DLD1 (cell line): Measurements from ENCODE around the gene SH3RF1.

ENCODE experiments used
- in situ Hi-C: cut with HindIII; loops from 2 replicates; pipeline ENCODE4 v1.10.0; 2017; ENCODE audit warnings: low sequenced_read_pairs

Gene SH3RF1

DNA sequence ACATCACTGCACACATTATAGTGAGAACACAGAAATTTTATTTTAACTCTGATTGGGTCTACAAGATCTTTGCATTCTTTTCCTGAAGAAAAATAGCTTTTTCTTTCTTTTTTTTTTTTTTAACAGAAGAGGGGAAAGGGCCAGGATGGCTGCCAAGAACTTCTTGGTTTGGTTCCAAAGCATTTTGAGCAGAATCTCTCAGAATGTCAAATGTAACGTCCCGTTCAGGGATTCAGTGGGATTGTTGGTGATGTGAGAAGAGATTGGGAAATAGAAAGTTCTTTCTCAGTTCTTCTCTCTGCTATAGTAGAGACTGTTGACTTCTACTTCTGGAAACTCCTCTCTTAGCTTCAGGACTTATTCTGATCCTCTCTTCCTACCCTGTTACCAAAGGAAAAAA, 189.8 kb downstream of the SH3RF1 start:
- in situ Hi-C loops = no loop called here

DNA sequence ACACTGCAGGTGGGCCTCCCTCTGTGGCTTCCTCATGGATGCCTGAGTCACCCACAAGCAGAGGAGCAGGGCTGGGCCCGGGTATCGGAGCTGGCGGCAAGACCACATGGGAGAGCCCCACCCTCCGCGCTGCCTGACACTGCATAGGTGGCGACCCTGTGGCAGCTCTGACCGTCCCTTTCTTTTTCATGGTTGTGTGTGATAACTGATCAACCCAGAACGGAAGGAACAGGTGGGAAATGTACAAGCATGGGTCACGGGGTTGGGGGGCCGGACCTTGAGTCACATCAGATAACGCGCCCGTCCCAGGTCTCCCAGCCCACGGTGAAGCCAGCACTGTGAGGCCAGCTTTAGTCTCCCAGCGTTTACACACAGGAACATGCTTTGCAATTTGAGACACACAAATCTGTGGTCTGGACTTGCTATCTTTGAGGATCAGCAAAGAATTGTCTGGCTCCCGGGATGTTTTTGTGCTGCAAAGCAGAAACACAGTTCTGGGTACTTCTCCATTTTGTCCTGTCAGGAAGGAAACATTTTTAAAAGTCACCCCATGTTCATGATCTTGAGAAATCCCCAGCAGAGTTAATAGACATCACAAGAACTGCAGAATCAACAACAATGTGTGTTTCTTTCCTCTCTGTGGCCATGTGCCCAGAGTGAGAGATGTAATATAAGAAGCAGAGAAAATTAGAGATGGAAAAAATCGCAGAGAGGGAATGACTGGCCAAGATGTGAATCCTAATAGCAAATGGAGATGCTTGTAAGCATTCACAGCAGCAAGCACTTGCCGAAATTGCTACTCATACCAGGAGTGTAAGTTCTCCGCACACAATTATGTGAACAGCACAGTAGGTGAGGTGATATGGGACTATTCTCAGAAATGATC, 190.6 kb downstream of the SH3RF1 start:
- in situ Hi-C loops = no loop called here

DNA sequence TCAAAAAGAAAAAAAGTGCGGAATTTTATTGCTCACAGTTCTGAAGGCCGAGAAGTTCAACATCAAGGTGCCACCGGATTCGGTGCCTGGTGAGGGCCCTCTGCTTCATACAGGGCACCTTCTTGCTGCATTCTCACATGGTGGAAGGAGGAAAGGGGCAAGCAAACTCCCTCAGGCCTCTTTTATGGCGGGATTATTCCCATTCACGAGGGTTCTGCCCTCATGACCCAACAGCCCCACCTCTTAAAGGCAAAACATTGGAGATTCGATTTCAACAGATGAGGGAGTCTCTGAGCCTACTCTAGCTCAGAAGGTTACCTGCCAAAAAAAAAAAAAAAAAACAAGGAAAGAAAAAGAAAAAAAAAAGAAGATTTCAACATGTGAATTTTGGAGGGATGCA, 196.6 kb downstream of the SH3RF1 start:
- in situ Hi-C loops = no loop called here

DNA sequence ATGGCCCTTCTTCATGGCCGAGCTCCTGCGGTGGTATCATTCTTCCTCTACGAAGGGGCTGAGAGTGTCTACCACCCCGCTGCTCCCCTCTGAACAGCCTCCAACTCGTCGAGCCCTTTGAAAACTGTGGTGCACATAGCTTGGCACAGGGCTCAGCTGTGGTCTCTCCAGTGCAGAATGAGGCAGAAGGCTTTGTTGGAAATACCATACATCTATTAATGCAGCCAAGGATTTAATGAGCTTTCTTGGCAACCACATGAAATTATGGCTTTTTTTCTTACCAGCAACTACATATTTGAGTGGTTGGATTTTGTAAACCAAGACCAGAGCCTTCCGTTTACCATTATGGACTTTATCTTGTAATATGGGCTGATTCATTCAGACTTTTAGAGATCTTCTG, 199.0 kb downstream of the SH3RF1 start:
- in situ Hi-C loops = no loop called here

DNA sequence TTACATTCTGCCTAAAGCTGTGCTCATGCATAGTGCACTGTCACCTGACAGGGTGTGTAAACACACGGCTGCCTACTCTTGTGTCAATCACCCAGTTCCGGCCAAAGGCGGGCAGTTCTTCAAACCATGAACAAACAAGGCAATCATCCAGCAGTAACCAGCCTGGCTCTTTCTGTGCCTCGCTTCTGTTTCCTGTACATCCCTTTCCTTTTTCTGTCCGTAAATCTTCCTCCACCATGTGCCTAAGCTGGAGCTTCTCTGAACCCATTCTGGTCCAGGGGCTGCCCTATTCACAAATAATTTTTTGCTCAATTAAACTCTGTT, 199.9 kb downstream of the SH3RF1 start:
- in situ Hi-C loops = no loop called here

DNA sequence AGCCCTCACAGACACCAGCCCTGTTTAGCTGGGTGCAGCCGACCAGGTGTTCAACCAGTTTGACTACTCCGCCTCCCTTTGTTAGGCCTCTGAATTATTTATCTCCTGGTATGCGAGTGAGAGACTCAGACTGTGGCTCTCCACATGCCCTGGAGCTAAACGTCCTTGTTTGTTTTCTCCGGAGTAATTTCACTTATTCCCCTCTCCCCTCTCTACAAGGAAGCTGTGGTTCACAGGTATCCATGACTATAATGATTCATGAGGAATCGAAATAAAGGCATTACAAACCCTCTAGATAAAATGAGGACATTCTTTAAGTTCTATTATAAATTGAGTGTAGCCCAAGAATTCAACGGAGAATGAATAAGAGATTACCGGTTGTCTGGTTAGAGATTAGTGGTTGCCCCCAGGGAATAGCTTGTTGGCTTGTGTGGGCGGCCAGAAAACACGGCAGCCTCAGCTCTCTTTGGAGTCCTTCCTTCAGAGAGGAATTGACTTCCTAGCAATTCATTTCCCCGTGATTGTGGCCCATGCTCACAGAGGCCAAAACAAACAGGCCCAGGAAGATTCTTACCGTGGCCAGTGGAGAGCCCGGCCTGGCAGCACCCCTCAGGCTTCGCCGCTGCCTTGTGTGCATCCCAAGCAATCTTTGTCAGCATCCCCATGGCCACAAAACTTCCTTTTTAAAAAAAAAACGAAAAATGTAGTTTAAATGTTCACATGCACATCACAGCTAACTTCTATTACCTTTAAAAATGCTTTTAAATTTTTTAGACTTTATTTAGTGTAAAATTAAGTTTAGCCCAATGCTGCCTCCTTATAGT, 200.5 kb downstream of the SH3RF1 start:
- in situ Hi-C loops = no loop called here

DNA sequence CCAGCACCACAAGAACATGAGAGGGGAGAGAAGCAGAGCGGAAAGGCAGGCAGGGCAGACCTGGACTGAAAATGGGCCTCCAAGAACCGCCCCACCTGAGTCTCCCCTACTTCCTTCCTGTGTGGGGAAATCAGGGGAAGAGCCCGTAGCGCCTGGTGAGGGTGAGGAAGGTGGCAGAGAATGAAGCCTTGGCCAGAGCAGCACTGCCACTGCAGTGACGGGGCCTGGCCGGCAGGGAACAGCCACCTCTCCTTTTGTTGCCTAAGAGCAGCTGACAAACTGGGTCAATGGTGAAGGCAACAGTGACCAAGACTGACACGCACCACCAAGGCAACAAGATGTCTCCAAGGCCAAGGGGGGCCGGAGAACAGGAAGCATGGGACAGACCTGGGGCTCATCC, 202.3 kb downstream of the SH3RF1 start:
- in situ Hi-C loops = no loop called here

DNA sequence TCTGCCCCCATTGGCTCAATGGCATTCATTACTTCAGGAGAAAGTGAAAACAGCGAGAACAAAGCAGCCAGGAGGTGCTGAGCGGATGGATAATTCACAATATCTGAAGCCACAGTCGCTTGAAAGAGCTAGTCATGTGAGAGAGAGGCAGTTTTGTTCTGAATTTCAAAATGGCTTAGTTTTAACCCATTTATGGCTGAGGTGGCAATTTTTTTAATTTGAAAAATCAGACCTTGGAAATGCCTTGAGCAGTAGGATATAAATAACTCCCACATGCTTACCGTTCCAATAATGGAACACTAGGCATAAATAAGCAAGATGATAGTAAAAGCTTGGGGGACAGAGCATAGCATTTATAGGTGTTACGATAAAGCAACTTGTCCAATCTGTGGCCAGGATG, 203.8 kb downstream of the SH3RF1 start:
- in situ Hi-C loops = no loop called here

DNA sequence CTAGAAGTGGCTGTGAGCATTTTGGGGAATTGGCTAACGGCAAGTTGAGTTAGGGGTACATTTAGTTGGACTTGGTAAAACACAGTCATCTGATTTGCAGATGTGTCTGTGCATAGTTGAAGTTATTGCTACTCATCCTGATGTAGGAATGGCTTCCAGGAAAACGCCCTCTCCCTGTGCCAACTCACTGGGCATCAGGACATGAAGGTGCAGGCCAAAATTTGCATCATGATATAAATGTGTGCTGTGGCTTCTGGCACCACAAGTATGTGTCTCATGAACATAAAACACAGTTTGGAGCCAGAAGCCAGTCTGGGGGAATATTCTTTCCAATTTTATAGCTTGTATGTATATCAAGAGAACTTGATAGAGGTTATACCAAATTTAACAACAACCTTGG, 206.5 kb downstream of the SH3RF1 start:
- in situ Hi-C loops = no loop called here

DNA sequence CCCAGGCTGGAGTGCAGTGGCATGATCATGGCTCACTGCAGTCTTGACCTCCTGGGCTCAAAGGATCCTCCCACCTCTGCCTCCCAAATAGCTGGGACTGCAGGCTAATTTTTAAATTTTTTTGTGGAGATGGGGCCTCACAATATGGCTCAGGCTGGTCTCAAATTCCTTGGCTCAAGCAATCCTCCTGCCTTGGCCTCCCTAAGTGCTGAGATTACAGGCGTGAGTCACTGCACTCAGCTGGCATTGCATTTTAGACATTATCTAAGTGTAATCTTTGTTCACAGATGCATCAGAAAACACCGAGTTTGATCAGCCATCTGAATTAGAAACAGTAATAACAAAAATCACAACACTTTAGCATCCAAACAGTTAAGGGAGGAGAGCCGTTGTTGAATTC, 207.3 kb downstream of the SH3RF1 start:
- in situ Hi-C loops = no loop called here

DNA sequence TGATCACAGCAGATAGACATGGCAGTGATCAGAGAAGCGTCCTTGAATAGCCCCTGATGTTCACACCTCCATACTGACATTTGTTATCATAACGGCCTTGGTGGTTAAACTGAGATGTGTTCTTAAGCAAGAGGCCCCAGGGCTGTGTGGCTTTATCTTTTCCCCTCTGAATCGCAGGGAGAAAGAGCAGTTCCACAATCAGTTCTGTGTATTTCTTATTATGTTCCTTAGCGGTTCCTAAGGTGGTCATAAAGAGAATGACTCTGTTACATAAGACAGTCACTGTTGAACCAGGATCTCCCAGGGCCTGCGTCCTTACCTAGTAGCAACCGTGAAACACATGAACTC, 207.9 kb downstream of the SH3RF1 start:
- in situ Hi-C loops = no loop called here

DNA sequence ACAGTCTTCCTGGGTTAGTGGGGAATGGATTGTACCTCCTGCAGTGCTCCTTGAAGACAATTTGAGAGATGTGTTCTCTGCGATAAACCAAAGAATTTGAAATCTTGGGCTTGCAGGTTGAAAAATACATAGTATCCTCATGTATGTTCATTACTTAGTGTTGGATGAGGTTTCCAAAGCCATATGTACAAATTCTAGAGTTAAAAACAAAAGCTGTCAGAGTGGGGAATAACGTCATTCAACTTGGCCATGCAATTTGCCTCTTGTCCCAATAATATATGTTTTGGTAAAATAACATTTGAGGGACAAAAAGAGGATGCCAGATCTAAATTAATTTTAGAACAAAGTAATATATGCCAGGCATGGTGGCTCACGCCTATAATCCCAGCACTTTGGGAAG, 209.4 kb downstream of the SH3RF1 start:
- in situ Hi-C loops = no loop called here

DNA sequence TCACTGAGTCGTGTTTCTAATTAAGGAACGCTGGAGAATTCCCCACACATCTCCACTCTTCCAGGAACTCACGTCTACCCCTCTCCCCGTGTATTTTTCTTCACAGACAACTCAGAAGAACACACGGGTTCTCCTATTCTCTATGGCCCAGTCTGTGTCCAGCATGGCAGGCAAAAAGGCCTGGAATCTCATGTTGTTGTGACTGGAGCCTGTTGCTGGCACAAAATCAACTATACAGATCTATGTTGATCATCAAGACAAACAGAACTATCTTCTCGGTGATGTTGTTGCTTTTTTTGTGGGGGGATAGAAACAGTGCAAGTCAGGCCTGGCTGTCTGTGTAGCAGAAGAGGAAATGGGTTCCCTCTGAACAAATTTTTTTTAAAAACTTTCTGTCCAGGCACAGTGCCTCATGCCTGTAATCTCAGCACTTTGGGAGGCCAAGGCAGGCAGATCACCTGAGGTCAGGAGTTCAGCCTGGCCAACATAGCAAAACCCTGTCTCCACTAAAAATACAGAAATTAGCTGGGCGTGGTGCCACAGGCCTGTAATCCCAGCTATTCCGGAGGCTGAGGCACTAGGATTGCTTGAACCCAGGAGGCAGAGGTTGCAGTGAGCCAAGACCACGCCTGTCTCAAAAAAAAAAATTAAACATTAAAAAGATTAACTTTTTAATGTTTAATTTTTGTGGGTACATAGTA, 210.2 kb downstream of the SH3RF1 start:
- in situ Hi-C loops = no loop called here

DNA sequence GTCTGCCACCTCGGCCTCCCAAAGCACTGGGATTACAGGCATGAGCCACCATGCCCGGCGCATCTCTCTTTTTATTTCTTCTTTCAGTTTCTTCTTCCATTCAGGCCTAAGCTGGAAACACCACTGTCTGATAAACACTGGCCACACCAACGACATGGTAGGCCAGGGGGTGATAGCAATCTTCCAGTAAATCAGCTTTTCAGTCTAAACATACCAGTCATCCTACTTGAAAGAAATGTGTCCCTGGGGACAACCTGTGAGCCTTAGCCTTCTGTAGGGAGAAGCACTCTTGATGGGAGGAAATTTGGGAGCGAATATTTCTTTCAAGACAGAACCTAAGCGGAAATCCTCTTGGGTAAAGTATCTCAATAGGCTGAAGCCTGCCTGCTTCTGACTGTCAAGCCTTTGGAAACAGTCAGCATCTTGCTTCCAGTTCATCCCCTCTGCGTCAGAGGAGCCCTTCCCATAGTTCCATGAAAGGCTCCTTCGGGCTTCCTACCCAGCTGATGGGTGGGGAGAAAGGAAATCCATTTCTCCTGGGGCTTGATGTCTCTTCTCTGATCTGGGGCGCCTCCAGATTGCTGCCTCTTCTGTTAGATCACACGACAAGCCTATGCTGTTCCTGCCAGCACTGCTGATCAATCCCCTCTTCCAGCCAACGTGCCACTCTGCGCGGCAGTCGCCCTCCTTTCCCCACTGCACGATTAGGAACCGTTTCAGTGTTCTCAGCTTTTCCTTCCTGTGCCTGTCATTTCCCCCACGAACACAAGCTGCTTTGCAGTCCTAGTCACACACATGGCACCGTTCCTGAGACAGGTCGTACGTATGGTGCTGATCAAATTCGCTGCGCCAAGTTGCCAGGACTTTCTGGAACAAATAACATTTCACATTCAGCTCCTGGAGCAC, 211.2 kb downstream of the SH3RF1 start:
- in situ Hi-C loops = no loop called here

DNA sequence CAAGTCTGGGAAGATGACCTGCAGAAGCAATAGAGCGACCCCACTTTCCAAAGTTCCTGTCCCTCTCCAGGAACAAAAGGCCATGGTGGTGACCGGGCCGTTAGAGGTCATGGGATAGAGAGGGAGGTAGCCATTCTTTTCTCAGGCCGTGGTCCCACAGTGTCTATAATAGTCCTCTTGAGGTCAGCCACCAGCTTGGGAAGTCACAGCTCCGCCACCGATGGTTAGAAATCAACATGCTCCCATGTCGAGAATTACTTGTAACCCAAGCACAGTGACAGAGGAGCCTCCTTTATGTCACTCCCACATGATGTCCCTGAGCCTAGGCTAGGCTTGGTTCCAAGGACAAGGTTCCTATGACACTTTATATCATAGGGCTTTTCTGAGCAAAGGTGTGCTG, 212.4 kb downstream of the SH3RF1 start:
- in situ Hi-C loops = no loop called here

DNA sequence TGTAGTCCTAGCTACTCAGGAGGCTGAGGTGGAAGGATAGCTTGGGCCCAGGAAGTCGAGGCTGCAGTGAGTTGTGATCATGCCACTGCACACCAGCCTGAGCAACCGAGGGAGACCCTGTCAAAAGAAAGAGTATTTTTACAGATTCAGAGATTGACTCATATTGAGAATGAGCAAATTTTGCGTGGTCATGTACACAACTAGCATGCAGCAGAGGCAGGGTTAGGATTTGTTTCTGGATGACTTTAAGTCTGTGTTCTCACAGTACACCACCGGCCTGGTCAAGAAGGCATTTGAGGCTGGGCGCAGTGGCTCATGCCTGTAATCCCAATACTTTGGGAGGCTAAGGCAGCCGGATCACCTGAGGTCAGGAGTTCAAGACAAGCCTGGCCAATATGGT, 215.9 kb downstream of the SH3RF1 start:
- in situ Hi-C loops = no loop called here

DNA sequence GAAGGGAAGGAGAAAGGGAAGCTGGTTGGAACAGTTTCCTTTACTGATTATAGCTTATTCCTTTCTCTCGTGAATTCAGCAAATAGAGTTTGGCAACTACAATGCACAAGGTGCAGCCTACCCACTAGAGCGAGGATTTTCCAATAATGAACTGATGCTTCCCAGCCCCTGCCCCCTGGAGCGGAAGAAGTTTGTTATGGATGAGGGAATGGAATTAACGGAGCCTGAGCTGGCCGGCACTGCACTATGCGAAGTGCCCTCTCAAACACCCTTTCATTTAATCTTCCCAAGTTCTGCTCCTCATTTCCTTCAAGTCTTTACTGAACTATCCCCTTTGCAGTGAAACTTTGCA, 218.2 kb downstream of the SH3RF1 start:
- in situ Hi-C loops = no loop called here

DNA sequence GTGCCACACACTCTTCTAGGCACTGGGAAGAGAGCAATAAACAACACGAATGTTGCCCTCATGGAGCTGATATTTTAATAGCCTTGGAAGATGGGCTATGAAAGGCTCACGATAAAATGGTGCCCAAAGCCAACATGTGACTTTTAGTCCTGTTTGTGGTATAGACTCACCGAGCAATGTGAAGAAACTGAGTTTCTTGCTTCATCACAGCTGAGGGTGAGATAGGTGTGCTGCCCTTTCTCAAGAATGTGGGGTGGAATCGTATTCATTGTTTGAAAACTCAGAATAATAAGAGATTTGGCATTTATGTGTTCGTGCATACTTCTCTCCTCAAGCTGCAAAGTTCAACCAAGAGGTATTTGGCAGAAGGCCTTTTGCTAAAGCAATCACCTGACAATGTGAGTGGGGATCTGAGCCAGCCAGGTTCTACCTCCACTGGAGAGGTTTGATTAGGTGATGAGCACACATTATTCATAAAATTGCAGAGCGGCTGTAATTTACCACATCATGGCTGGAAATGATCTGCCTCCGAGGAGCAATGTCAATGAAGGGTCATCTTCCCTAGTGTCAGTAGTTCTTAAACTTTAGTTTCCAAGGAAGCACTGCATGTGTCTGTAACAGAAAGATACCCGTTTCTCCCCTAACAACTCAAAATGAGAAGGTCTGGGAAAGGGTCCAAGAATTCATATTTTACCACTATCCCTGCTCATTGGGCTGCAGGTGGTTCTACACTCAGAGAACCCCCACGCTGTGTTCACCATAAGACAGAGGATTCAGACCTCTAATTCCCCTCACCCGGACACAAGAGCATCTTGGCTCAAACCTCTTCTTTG, 218.8 kb downstream of the SH3RF1 start:
- in situ Hi-C loops = no loop called here

DNA sequence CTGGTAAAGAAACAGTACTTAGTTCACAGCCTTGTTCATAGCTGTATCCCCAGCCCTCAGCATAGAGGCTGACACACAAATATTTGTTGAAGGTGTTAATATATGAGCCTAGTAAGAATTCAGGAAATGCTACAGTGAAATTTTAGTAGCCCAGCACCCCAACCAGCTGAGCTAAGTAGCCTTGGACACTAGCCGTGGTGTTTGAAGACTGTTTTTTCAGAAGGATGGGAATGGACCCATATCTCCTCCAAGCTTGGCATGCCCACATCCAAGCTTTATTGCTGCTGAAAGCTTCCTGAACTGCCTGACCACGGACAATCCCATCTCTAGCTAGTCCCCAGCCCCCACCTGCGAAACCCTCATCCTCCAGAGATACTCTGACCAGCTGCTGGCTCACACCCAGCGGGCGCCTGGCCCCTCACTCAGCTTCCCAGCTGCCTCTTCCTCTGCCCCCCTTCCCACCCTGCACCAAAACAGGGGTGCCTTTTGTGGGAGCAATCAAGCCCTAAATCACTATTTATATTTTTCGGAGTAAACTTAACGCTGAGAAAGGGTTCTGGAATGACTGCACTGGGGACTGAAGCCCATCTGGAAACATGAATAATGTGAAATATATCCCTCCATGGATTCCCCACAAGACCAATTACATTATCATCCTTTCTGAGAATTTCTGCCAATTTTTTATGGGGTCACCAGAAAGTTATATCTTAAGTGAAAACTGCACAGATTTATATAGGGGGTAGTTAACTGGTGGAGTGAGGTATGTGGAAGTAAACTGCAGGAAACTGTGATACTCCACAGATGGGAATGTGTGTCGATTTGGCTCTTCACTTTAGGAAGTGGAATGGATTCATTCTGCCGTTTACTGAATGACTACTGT, 219.6 kb downstream of the SH3RF1 start:
- in situ Hi-C loops = no loop called here
